Pancreas (tissue), 10 donors: ENCODE measurements around the gene SLCO4A1. TPM values are rescaled to one million over a fixed set of nuclear protein-coding genes. Genes with fewer than 3 reads are reported as not detected.
A peak's percentile ranks its signal among the peaks of the same experiment; 100 is the strongest.

Source experiments
- ATAC-seq, 4 donors: fragments of 200-7000 bp; cut with Tn5 transposase; one replicate each; pipeline versions ENCODE4 v1.8.0 to v1.9.1; 2020; ENCODE audit warnings: mild to moderate bottlenecking in 4 of 4, moderate library complexity in 4 of 4
- DNase-seq, 6 donors: peaks; one replicate each; pipeline ENCODE4 v3.0.0-alpha.2; 2020
- FAIRE-seq: peaks from 2 replicates; lab custom pipeline; 2012; peaks lifted over from hg19 to GRCh38; lab: Jason Lieb, UNC
- H3K27ac ChIP-seq, 4 donors: fragments of 200-600 bp; sonication (generic); 1 replicate in 3 of 4; 2 replicates in 1 of 4; pipeline versions ENCODE4 v1.5.0 to v1.8.0; 2020
- H3K27me3 ChIP-seq, 4 donors: fragments of 200-600 bp; one replicate each; pipeline ENCODE4 v1.8.0; 2021
- H3K36me3 ChIP-seq, 3 donors: fragments of 200-600 bp; sonication (generic) in 1 of 3; one replicate each; pipeline versions ENCODE4 v1.5.0 to v1.8.0; 2020 to 2021
- H3K4me1 ChIP-seq, 3 donors: fragments of 200-600 bp; one replicate each; pipeline ENCODE4 v1.8.0; 2021
- H3K4me3 ChIP-seq, 4 donors: fragments of 200-600 bp; sonication (generic) in 2 of 4; one replicate each; pipeline versions ENCODE4 v1.5.0 to v1.8.0; 2020 to 2021
- H3K9me3 ChIP-seq, 4 donors: fragments of 200-600 bp; one replicate each; pipeline ENCODE4 v1.8.0; 2021
- CTCF ChIP-seq, 4 donors: fragments of 200-600 bp; sonication (generic) in 3 of 4; IDR thresholded peaks; one replicate each; pipeline versions ENCODE4 v1.5.0 to v1.8.0; 2021; ENCODE audit warnings: antibody characterized with exemption in 4 of 4
- WGBS, 2 donors: extraction: QIAGEN DNeasy Blood & Tissue Kit; methylation state at CpG; one replicate each; pipeline ENCODE4 v1.1.7; 2013; 5-methylcytosine and 5-hydroxymethylcytosine counted together
- intact Hi-C, 3 donors: fragments of 100-400 bp; cut with DNase I; formaldehyde crosslinking; loops; one replicate each; pipeline versions ENCODE4 v1.11.1 to v1.14.2; 2022
- polyA plus RNA-seq, 2 donors: library from polyadenylated mRNA; stranded (reverse); fragments of 200-250 nt; gene quantifications; one replicate each; pipeline ENCODE4 v1.2.3, GENCODE V29; 2013
- total RNA-seq, 6 donors: library from RNA; stranded (reverse); fragmentation: NEBNext Ultra II Directional in 4 of 6; extraction: Animal tissue kit (Norgen Biotek cat#: 25700) in 4 of 6; gene quantifications; one replicate each; pipeline versions ENCODE4 v1.2.1 to v1.2.4, GENCODE V29; 2021 to 2023
- donor health status: healthy with polysubstance abuse.
- donor health status: DM: no; HTN: no; CAD: no; lungs with moderate emphysema.
- donor health status: DM: no; HTN: no; CAD: no.
- donor health status: control.
- donor health status: control.
- donor health status: Bipolar disorder and iron deficiency.
- donor health status: DM: yes; HTN: yes; CAD: no.
- donor health status: DM: no; HTN: no; CAD: no.
- donor health status: DM: no; HTN: no; CAD: no.
- donor health status: DM: yes; HTN: yes; CAD: no.

The SLCO4A1 gene
- total and polyA plus RNA-seq, 8 donors, result 1.2 to 15.9 (median 2.2) TPM

- no peak overlapping the region for H3K4me3 ChIP-seq
- FAIRE-seq (no peak), DNase-seq (peak; percentile 57 to 86 (median 78)), ATAC-seq (peak; percentile 65 to 71 (median 69))
- H3K36me3 ChIP-seq, result no peaks in the 10 kb centered on the region
- H3K4me1 ChIP-seq, result no peaks in the 10 kb centered on the region
- no peaks in the 10 kb centered on the region for H3K9me3 ChIP-seq
- no peak for TF ChIP-seq CTCF (IDR thresholded peaks at IDR 0.05)
- no peak overlapping the region for H3K27ac ChIP-seq
- intact Hi-C loops, result no loop called here
- peaks cover 0 to 9% (median 4%) of the 10 kb centered on the region in 4 donors for H3K27me3 ChIP-seq
- WGBS, 2 donors, result 6 to 15% methylated on average over 21 of the region's 21 CpGs
Measured at GRCh38 chr20:62704341-62704948, 62.1 kb downstream of the SLCO4A1 start.

DNA sequence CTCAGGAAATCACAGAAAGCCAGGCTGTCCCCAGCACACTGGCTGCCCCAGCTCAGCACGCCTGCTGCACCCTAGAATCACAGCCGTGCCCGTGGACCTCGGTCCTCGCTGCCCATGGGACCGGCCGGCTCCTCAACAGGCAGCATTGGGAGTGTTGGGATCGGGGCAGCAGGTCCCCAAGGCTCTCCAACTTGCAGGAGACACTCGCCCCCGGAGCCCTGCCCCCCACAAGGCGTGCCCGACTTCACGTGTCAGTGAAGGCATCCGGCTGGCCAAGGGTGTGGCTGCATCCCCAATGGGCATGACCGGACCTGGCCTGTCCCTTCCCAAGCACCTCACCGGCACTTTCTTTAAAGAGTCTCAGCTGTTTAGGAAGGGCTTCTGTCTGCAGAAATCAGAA, 63.3 kb downstream of the SLCO4A1 start:
- Histone ChIP-seq H3K27me3 (peaks cover 0 to 21% (median 7%) of the 10 kb centered on the region in 4 donors), H3K9me3 (no peaks in the 10 kb centered on the region), H3K36me3 (no peaks in the 10 kb centered on the region), H3K27ac (no peak overlapping the region), H3K4me3 (no peak overlapping the region), H3K4me1 (no peaks in the 10 kb centered on the region)
- WGBS, 2 donors, result 60 to 66% methylated on average over 16 of the region's 16 CpGs
- DNase-seq (peak in 2 of 6 donors; percentile 17 to 63), ATAC-seq (no peak), FAIRE-seq (no peak)
- TF ChIP-seq CTCF (IDR thresholded peaks at IDR 0.05), result no peak
- intact Hi-C loops, result no loop called here

DNA sequence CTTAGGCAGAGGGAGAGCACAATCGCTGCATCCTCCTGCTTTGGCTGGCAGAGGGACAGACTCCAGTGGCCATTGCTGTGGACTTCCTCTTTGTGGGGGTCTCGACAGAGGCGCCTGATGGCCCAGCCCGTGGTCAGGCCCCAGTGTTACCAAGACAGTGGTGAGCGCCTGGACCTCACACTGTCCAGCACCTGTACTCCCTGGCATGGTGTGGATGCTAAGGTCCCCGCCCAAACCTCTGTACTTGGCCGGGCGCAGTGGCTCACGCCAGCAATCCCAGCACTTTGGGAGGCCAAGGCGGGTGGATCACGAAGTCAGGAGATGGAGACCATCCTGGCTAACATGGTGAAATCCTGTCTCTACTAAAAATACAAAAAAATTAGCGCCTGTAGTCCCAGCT, 64.0 kb downstream of the SLCO4A1 start:
- Histone ChIP-seq H3K9me3 (no peaks in the 10 kb centered on the region), H3K4me3 (no peak overlapping the region), H3K36me3 (no peaks in the 10 kb centered on the region), H3K4me1 (no peaks in the 10 kb centered on the region), H3K27ac (no peak overlapping the region), H3K27me3 (peaks cover 0 to 25% (median 7%) of the 10 kb centered on the region in 4 donors)
- no peak for TF ChIP-seq CTCF (IDR thresholded peaks at IDR 0.05)
- ATAC-seq (no peak), FAIRE-seq (no peak), DNase-seq (peak in 1 of 6 donors; percentile 20)
- intact Hi-C loops, result no loop called here
- 63 to 80% methylated on average over 12 of the region's 12 CpGs for WGBS, 2 donors

- Histone ChIP-seq H3K4me1 (no peaks in the 10 kb centered on the region), H3K36me3 (no peaks in the 10 kb centered on the region), H3K4me3 (no peak overlapping the region), H3K27me3 (peaks cover 0 to 25% (median 7%) of the 10 kb centered on the region in 4 donors), H3K27ac (no peak overlapping the region), H3K9me3 (no peaks in the 10 kb centered on the region)
- ATAC-seq, result no peak
- FAIRE-seq, result no peak
- intact Hi-C loops, result no loop called here
- no peak for TF ChIP-seq CTCF (IDR thresholded peaks at IDR 0.05)
- DNase-seq, result no peak
- 50 to 63% methylated on average over 12 of the region's 12 CpGs for WGBS, 2 donors
Measured at GRCh38 chr20:62706857-62707256, 64.6 kb downstream of the SLCO4A1 start.

DNA sequence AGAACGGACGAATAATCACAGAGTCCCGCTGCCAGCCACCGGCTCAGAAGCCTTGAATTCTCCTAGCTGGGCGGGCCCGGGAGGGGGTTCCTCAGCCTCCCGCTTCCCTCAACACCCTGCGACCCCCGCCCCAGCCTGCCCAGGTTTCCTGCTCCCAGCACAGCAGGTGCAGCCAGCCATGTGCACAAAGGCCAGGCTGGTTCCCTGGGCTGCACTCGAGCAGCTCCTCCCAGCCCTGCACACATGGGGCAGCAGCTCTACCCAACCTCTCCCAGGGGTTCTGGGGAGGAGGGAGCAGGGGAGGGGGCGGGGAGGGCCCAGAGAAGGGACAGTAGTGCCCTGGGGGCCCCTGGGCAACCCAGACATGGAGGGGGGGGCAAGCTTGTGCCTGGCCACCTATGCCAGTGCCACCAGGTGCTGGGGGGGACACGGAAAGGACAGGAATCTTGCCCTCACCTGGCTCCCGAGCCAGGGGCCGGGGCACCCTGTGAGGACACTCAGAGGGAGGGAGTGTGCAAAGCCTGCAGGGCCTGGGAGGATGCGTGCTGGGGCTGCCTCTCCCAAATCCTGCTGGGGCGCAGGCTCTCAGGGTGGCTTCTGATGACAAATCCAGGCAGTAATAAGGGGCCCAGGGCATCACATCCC, 65.1 kb downstream of the SLCO4A1 start:
- intact Hi-C loops, result no loop called here
- no peak overlapping the region for H3K4me3 ChIP-seq
- peaks cover 0 to 25% (median 7%) of the 10 kb centered on the region in 4 donors for H3K27me3 ChIP-seq
- no peak for ATAC-seq
- H3K9me3 ChIP-seq, result no peaks in the 10 kb centered on the region
- no peaks in the 10 kb centered on the region for H3K36me3 ChIP-seq
- H3K27ac ChIP-seq, result no peak overlapping the region
- peak in 2 of 6 donors; percentile 15 to 53 for DNase-seq
- WGBS, 2 donors, result 33 to 37% methylated on average over 16 of the region's 16 CpGs
- no peak for FAIRE-seq
- no peaks in the 10 kb centered on the region for H3K4me1 ChIP-seq
- no peak for TF ChIP-seq CTCF (IDR thresholded peaks at IDR 0.05)
